Gastroesophageal sphincter (tissue), 3 donors: ENCODE measurements around the gene LTBR.

Source experiments
- EP300 ChIP-seq: sonication (generic); formaldehyde crosslinking; IDR thresholded peaks from one replicate; pipeline ENCODE4 v1.6.1; 2017; ENCODE audit warnings: antibody characterized with exemption, mild to moderate bottlenecking
- POLR2A ChIP-seq, 2 donors: fragments of 450-650 bp; IDR thresholded peaks; one replicate each; pipeline ENCODE4 v1.6.1; 2017; ENCODE audit warnings: antibody characterized with exemption in 2 of 2, mild to moderate bottlenecking in 2 of 2, moderate library complexity in 1 of 2
- TF ChIP-seq, protein P1 (sequence below), 4 experiments: fragments of 200-600 bp in 2 of 4; fragments of 450-650 bp in 2 of 4; sonication (generic) in 1 of 4; IDR thresholded peaks; one replicate each; pipeline ENCODE4 v1.5.1; 2017 to 2019; ENCODE audit warnings: antibody characterized with exemption in 4 of 4, mild to moderate bottlenecking in 2 of 4, moderate library complexity in 2 of 4

DNA sequence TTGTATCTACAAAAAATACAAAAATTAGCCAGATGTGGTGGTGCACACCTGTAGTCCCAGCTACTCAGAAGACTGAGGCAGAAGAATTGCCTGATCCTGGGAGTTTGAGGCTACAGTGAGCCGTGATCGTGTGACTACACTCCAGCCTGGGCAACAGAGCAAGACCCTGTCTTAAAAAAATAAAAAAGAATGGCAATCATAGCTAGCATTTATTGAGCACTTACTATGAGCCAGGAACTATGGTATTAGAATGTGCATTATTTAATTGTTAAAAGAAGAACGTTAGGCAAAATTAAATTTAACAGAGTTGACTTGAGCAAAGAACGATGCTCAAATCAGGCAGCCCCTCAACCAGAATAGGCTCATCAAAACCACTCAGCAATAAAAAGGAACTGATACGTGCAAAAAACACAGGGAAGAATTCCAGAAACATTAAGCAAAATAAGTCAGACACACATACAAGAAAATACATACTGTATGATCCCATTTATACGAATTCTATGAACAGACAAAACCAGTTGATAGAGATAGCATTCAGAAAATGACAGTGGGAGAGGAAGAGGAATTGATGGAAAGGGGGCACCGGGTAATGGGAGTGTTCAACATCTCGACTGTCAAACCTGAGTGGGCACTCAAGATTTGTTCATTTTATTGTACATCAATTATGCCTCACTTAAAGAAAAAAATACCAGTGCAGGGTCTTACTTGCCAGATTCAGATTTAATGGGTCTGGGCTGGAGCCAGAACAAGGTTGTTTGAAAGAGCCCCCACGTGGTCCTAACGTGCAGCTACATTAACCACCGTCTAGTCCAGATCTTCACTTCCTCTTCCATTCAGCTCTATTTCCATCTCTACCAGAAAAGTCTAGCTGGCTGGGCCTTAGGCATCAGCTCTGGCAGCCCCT, 16.6 kb upstream of the LTBR start:
- TF ChIP-seq, protein P1, sequence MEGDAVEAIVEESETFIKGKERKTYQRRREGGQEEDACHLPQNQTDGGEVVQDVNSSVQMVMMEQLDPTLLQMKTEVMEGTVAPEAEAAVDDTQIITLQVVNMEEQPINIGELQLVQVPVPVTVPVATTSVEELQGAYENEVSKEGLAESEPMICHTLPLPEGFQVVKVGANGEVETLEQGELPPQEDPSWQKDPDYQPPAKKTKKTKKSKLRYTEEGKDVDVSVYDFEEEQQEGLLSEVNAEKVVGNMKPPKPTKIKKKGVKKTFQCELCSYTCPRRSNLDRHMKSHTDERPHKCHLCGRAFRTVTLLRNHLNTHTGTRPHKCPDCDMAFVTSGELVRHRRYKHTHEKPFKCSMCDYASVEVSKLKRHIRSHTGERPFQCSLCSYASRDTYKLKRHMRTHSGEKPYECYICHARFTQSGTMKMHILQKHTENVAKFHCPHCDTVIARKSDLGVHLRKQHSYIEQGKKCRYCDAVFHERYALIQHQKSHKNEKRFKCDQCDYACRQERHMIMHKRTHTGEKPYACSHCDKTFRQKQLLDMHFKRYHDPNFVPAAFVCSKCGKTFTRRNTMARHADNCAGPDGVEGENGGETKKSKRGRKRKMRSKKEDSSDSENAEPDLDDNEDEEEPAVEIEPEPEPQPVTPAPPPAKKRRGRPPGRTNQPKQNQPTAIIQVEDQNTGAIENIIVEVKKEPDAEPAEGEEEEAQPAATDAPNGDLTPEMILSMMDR (IDR thresholded peaks at IDR 0.05): peak in 3 of 4 experiments; percentile 29 to 37 (median 35)
- TF ChIP-seq POLR2A (IDR thresholded peaks at IDR 0.05) (no peak), EP300 (no peak)
